CD4-positive, alpha-beta T cell treated with Interleukin-21 for 1 hour (primary cell): ENCODE data around the gene VMA21.
A peak's percentile ranks its signal among the peaks of the same experiment; 100 is the strongest.

Experiments
- DNase-seq: peaks from one replicate; pipeline ENCODE4 v3.0.0-alpha.2; 2020

Gene VMA21, protein sequence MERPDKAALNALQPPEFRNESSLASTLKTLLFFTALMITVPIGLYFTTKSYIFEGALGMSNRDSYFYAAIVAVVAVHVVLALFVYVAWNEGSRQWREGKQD

DNA sequence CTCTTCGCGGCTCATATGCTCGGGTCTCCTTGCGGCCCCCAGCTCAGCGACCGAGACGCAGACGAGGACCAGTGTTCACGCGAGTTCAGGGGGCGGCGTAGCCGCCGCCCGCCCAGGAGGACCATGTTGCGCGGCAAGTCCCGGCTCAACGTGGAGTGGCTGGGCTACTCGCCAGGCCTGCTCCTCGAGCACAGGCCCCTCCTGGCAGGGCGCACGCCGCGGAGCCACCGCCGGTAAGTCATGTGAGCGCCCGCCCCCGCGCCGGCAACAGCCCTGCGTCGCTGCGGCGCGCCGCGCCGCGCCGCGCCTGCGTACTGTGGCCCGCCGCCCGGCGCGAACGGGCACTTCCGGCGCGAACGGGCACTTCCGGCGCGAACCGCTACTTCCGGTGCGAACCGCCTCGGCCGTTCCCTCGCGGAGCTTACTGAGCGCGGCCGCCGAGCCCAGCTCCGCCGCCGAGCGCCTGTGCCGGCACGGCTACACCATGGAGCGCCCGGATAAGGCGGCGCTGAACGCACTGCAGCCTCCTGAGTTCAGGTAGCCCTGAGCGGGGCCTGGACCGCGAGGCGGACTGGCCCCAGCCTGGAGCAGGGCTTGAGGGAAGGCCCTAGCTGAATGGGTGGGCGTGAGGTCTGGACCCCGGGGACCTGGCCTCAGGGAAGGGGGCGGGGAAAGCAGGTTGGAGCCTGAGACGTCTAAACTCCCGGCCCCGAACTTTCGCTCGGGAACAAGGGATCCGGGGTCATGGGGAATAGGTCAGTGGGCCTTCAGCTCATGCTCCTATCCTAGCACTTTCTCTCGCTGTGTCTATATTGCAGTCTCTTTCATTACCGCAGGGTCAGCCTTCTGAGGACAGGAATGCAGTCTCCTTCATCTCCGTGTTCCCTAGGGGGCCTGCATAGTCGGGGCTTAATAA lies at the start of gene VMA21:
Gene VMA21 (plus strand): TSS at position 382 of the 916 bp plus-strand sequence. CDS start 103 bp downstream, at position 485.
- DNase-seq: peak; percentile 88

DNA sequence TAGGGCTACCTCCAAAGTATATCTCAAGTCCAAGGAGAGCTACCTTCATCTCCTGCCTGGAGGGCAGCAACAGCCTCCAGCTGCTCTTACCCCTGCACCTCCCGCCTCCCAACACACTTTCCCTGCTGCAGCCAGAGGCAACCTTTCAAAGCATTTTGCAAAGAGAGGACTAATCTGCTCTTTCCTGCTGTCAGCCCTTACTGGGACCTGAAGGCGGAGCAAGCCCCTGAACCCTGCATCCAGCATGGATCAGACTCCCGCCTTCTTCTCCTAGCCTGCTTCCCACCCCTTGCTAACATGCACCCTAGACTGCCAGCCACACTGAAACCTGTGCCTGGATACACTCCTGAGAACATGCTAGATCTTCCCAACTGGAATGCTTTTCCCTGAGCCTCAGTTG lies 37.7 kb upstream of the VMA21 start:
- no peak for DNase-seq

DNA sequence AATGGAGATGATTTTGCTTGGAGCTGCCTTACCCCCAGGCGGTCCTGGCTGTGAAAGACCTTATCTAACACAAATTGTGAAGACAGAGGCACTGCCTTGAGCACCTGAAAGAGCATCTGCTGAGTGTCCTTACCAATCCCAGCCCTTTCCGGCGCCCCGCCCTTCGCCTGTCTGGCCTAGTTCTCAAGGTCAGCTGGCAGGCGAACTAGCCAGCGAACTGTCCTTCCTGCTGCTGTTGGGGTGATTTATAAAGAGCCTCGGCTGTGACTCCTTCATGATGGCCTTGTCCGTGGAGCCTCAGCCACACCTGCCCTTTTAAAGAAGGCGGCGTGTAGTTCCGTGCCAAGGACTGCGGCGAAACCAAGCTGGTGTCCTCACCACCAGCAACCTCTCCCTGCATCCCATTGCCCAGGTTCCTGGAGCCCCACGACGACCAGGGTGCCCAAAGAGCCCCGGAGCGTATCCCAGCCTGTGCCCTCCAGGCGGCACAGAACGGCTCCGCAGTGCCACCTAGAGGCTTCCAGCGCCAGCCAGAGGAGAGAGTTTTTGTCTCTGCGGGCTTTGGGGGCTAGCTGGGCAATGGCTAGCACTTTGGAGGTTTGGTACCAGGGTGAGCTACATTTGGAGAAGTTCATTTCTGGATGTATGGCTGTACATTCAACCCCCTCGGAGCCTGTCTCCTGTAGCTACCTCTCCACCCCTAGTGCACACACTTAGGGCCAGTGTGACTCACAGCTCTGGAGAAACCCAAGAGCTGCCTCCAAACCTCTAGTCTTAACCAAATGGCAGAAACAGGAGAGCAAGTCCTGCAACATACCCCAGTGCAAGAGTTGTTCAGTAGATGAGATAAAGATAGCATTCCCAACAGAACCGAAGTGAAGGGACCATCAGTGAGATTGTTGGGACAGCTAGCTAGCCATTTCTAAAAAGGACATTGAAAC lies 36.8 kb upstream of the VMA21 start:
- DNase-seq: peak; percentile 33

DNA sequence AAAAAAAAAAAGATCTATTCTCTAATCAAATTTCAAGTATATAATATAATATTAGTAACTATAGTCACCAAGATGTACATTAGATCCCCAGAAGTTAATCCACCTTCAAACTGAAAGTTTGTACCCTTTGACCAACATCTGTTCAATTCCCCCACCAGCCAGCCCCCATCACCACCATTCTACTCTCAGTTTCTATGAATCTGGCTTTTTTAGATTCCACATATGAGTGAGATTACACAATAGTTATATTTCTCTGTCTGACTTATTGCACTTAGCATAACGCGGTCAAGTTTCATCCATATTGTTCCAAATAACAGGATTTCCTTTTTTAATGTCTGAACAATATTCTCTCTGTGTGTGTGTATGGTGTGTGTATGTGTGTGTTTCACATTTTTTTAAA lies 33.7 kb upstream of the VMA21 start:
- no peak for DNase-seq

DNA sequence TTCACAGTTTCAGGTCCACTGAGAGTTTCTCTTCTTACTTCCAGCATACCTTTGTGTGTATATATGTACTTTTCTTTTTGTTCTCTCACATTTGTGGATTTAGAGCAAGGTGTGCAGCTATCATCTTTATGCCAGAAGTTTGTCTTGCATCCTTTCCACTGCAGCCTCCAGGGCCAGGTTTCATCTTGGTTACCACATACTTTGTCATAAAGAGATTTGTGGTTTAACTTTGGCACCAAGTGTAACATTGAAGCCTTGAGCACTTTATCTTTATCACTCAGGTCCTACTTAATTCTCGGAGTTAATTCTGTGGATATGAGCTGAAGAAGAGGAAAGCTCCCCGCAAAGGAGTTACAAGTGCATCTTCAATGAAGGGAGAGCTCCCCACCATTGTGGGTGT lies 31.4 kb upstream of the VMA21 start:
- no peak for DNase-seq

DNA sequence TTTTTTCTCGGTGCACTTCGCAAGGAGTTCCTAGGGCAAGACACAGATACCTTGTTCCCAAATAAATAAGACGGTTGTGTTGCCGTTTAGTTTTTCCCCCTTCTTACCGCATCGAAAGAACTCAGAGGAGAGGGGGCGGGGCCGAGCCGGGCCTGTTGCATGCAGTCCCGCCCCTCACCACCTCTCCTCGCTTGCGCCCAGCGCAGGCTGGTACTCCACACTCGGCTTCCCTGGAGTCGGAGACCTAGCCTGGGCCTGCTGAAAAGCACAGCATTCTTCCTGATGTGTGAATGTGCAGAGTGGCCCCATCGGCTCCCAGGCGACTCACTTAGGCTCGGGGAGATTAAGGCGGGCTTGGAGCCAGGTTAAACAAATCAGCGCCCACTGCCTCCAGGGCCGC lies 26.1 kb upstream of the VMA21 start:
- DNase-seq: no peak

DNA sequence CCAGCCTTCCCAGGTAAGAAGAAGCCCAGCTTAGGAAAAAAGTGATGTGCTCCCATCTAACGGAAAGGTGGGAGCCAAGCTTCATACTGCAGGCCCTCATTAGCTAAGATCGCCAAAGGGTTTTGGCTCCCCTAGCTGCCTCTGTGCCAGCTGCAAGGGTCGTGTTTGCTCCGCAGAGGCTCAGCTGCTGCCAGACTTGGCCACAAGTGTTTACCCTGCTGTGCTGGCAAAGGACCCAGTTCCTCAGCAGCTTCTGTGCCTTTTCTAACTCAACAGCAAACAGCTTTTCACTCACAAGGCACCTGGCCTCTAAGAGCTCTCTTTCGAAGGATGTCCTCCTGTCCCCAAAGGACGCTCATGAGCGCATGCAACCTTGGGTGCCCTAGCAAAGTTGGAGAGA lies 12.2 kb upstream of the VMA21 start:
- DNase-seq: no peak

DNA sequence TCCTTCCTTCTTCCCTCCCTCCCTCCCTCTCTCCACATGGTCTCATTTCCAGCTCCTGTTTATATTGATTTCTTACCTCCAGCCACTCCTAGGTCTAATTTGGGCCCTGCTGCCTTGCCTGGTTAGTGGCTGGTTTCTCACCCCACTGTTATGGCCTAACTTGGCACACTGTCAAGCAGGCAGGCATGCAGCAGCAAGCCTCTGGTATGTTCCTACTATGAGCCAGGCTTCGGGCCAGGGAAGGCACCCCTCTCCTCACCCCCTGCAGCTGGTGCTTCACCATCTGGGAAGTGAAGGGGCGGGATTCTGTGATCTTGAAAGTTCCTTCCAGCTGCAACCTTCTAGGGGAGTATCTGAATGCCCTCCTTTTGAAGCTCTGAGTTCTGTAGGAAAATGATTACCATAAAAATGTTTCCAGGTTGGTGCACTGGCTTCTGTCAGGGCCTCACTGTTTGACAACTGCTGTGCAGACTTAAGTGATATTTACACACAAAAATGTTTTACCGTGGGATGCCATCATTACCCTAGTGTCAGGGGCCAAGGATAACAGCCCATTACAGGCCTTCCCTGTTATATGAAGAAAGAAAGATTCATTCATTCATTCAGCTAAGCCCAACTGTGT lies 10.1 kb upstream of the VMA21 start:
- no peak for DNase-seq

DNA sequence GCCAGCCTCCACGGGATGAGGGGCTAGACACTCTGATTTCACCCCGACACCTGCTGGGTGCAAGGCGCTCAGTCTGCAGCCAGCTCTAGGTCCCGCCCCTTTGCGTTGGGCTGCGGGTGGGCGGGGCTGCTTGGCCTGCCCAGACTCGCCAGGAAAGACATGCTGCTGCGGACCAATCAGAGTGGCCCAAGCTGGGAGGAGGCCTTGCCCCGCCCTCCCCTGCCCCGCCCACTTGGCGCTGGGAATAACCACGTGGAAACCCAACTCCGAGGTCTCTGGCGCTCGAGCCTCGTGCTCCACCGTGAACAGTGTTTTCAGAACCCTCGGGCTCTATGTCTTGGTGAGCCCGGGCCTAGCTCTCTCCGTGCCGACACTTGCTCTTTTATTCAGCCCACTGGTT lies 5.3 kb upstream of the VMA21 start:
- DNase-seq: no peak

DNA sequence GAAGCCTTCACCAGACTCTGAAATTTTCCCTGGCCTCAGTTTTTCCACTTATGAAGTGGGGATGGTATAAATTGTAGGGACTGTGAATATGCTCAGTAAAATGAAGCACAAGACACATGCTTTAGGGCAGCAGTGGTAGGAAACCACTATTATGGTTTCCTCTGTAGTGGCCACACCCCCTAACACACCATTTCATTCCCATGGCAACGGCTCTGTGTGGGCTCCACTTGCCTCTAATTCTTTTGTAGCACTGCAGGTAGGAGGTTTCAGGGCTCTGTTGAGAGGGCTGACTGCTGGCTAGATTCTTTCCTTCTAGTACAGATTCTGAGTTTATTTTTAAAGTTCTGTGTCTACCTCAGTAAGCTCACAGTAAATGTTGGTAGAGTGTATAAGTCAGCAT lies 3.5 kb upstream of the VMA21 start:
- peak; percentile 87 for DNase-seq

DNA sequence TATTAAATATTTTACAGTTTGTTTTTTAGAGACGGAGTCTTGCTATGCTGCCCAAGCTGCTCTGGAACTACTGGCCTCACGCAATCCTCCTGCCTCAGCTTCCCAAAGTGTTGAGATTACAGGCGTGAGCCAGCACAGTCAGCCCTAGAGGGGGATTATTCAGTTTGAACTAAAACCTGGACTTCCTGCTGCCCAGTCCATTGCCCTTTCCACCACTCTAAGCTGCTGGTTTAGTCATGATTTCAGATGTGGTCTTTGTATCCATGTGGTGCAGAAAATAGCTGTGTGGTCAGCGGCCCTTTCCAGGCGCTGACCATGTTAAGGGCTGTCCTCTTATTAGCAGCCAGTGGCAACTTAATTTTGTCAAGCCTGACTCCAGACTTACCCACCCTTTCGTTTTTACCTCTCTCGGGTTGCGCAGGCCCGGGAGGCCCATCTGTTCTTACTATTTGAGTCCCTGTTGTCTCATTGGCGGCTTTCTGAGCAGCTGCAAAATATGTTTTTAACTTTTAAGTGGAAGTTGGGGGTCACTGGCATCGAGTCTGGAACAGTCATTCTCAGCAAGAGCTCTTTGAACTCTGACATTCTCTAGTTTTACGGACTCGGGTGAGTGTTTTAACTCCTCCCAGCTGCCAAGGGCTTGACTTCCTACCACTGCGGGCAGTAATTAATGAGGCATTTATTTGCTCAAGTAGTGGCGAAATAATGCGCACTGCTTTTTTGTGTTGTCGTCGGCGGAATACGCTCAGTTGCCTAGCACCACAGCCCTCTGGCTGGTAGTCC lies 773 bp upstream of the VMA21 start:
- DNase-seq: peak; percentile 53

DNA sequence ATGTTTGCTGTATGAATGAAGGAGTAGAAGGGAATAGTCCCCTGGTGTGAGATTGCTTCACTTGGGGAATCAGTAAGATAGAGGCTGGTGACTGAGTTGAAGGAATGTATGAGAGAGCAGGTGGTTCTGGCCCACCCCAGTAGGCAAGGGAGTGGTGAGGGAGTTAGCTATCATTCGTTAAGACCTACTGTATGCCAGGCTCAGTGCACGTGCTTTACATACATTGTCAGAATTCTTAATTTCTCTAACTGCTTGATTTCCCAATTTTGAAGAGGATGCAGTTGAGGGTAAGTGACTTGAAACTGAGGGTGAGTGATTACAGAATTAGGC lies 700 bp downstream of the VMA21 start:
- no peak for DNase-seq

DNA sequence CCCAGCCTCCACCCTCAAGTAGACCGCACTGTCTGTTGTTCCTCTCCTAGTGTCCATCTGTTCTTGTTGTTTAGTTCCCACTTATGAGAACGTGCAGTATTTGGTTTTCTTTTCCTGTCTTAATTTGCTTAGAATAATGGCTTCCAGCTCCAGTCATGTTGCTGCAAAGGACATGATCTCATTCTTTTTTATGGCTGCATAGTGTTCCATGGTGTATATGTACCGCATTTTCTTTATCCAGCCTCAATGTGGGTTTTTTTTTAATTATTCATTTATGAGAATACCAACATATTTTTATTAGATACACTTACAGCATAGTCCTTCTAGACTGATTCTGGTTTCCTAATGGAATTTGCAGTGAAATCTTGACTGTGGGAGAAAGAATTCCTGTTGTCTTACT lies 1.3 kb downstream of the VMA21 start:
- no peak for DNase-seq

DNA sequence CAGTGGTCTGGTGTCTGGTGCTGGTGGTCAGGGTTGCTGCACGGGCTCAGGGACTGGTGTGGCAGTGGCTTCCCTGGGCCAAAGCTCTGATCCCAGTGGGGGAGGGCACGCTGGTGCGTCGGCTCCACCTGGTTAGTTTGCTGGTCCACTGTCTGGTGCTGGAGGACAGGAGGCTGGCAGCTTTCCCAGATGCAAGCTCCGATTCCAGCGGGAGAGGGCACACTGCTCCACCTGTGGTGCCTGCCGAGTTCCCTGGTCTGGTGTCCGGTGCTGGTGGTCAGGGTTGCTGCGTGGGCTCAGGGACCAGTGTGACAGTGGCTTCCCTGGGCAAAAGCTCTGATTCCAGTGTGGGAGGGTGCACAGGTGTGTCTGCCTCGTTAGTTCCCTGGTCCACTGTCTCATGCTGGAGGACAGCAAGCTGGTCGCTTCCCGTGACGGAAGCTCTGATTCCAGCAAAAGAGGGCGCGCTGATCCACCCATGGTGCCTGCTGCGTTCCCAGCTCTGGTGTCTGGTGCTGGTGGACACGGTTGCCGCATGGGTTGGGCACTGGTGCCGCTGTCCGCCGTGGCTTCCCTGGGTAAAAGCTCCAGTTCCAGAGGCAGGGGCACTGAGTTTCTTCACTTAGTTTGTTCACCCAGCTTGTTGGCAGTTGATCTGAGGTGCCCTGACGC lies 5.8 kb downstream of the VMA21 start:
- no peak for DNase-seq

DNA sequence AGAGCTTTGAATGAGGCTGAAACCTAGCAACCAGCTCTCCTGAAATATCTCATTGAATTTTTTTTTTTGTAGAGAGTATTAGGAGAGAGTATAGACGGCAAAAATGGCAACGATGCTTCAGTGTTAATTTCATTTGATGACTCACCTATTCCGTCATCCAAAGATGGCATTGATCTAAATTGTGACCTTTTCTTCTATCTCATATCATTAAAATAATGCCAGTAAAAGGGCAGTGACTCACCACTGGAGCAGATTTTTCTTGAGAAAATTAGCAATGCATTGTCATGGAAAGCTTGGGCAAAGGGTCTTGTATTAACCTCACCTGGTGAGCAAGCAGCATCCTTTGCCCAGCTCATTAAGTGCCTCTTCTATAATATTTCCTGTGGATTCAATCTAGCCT lies 19.6 kb downstream of the VMA21 start:
- DNase-seq: no peak

DNA sequence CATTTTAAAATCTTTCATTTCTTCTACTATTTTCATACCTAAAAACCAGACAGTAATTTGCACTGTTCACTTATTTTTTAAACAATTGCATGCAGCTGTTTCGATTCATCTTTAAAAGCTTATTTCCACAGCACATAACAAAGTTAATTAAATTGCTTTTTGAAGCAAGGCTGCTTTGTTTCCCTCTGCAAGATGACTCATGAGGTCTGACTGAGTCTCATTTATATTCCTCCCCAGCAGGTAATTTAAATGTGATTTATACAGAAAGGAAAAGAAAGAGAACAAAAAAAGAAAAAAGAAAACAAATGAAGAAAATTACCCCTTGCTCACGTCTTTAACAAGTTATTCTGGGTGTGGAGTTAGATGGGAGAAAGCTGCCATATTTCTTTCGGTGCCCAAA lies 22.8 kb downstream of the VMA21 start:
- no peak for DNase-seq

DNA sequence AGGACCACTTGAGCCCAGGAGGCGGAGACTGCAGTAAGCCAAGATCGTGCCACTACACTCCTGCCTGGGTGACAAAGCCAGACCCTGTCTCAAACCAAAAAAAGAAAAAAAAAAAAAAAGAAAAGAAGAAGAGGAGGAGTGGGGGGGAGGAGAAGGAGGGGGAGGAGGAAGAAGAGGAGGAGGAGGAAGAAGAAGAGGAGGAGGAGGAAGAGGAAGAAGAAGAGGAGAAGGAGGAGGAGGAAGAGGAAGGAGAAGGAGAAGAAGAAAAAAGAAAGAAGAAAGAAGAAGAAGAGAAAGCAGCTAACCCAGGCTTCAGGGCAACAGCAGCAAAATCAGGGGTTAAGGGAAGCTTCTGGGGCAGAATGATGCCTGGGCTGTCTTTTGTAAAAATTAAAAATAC lies 27.5 kb downstream of the VMA21 start:
- no peak for DNase-seq

DNA sequence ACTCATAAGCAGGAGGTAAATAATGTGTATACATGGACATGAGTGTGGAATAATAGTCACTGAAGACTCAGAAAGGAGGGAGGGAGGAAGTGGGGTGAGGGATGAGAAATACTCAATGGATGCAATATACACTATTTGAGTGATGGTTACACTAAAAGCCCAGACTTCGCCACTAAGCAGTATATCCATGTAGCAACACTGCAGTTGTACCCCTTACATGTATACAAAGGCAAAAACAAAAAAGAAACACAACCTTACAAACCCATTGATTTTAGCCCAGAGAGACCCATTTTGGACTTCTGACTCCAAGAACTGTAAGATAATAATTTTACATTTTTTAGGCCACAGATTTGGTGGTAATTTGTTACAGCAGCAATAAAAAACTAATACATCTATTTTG lies 51.5 kb downstream of the VMA21 start:
- no peak for DNase-seq

DNA sequence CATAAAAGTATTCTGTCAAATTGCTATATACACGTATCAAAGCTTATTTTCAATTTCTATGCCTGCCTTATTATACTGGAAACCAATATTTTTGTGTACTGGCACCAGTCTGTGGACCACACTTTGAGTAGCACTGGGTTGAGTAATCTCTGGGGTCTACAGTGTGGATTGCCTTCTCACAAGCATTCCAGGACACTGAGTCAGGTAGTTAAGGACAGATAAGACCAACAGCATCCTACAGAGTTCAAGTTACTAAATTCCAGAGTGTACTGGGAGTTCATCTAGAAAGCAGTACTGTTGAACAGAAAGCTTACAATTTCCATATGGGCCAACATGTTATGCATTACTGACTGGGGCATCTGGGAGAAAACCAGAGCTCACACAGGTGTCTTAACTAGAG lies 61.8 kb downstream of the VMA21 start:
- DNase-seq: no peak
